DMS53 (cell line): ENCODE results near the gene ELL2.

Experiments used
- DNase-seq: peaks from one replicate; lab custom pipeline; 2025; lab: John Stamatoyannopoulos, UW

Gene ELL2

GRCh38 chr5:95961617-95962474 lies at the start of gene ELL2:
ELL2 (minus strand) TSS chr5:95961851; CDS start chr5:95961721, 130 bp downstream.
- DNase-seq = peak; percentile 99

DNA sequence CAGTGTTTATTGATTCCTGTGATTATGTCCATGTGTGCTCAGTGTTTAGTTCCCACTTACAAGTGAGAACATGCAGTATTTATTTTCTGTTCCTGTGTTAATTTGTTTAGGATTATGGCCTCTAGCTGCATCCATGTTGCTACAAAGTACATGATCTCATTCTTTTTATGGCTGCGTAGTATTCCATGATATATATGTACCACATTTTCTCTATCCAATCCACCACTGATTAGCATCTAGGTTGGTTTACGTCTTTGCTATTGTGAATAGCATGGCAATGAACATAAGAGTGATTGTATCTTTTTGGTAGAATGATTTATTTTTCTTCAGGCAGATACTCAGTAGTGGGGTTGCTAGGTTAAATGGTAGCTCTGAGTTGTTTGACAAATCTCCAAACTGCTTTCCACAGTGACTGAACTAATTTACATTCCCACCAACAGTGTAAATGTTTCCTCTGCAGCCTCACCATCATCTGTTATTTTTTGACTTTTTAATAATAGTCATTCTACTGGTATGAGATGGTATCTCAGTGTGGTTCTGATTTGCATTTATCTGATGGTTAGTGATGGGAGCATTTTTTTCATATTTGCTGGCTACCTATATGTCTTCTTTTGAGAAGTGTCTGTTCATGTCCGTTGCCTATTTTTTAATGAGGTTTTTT lies 47.5 kb upstream of the ELL2 start:
- DNase-seq = no peak

- no peak for DNase-seq
These were observed 46.8 kb upstream of the ELL2 start for GRCh38 chr5:96008487-96008886.

DNA sequence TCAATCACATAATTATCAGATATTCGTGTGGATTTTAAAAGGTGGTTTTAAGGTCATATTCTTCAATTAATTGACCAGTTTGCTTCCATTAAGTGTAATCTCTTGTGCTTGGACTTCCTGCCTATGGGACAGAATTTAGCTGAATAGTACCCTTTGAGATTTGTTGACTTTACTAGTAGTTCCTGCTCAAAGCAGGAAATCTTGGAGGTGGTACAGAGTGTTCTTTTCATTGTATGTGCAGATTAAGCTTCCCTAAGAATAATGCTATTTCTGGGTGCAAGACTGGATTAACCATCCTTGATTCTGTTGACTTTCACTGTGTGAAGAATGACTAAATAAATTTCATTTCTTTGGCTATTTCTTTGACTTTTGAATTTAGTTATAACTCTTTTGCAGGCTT lies 45.4 kb upstream of the ELL2 start:
- DNase-seq = no peak

GRCh38 chr5:96006291-96006690 lies 44.6 kb upstream of the ELL2 start:
- DNase-seq = no peak

DNA sequence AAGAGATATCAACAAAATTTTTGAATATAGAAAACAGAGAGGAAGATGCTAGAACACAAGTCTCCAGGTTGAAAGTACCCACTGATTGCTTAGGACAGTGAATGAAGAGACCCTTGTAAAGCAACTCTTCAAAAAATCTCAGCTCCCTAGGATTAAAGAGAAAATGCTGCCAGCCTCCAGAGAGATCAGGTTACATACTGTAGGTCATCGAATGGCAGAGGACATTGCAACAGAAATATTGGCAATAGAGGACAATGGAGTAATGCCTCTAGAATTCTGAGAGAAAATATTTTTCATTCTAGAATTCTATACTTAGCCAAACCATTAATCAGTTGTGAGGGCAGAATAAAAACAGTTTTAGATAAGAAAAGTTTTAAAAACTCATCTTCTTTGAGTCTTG lies 43.1 kb upstream of the ELL2 start:
- DNase-seq = peak; percentile 7

GRCh38 chr5:96004087-96004486 lies 42.4 kb upstream of the ELL2 start:
- no peak for DNase-seq

GRCh38 chr5:96001262-96001661 lies 39.6 kb upstream of the ELL2 start:
- no peak for DNase-seq

DNA sequence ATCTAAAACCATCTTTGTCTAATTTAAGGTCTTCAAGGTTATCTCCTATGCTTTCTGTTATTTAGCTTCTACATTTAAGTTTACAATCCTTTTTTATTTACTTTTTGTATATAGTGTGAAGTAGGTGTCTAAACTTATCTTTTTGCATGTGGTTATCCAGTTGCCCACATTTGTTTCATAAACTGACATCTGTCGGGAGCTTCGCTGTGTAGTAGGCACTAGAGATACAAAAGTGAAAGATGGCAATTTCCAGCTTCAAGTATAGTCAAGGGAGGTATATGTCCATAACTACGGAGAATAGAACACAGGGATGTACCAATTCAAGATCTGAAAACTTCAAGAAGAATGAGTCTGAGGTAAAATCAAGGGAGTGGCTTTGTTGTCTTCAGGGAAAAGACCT lies 38.7 kb upstream of the ELL2 start:
- no peak for DNase-seq

- peak; percentile 34 for DNase-seq
These were observed 35.5 kb upstream of the ELL2 start for GRCh38 chr5:95996904-95997723.

GRCh38 chr5:95995962-95996489 lies 34.4 kb upstream of the ELL2 start:
- DNase-seq = no peak

DNA sequence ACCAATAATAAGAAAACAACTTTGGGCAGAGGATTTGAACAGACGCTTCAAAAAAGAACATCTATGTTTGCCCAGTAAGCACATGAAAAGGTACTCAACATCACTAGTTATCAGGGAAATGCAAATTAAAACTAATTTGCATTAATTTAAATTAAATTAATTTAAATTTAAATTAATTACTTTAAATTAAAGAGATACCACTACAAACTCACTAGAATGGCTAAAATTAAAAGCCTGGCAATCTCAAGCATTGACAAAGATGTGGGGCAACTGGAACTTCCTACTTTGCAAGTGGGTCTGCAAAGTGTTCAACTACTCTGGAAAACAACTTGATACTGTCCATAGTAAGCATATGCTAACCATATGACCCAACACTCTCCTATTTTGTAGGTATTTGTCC lies 32.1 kb upstream of the ELL2 start:
- no peak for DNase-seq

DNA sequence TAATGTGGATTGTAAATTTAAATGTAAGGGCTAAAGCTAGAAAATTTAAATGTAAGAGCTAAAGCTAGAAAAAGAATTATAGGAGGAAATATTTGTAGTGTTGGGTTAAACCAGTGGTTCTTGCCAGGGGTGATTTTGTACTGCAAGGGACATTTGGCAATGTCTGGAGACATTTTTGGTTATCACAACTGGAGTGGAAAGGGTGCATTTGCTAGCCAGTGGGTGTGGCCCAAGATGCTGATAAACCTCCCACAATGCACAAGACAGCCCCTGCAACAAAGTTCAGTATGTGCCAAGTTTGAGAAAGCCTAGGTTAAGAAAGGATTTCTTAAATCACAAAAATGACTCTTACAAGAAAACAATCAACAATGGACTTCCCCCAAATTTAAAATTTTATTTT lies 31.6 kb upstream of the ELL2 start:
- DNase-seq = no peak

- no peak for DNase-seq
These were observed 27.8 kb upstream of the ELL2 start for GRCh38 chr5:95989283-95990048.

DNA sequence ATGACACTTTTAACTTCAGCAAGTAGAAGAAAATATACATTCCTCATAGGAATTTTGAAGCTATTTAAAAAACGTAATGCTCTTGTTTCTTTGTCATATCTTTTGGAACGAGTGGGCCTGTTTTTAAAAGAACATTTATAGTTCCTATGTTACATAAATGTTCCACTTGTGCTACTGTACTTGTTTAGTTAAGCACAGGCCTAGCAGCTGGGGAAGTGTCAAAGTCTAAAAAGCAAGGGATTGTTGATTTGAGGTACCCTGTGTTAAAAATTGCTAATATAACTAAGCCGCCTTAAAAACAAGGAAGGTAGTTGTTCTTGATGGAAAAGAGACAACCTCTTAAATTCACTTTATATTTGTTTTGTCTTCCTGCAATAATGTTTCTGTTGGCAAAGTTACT lies 27.2 kb upstream of the ELL2 start:
- DNase-seq = no peak

DNA sequence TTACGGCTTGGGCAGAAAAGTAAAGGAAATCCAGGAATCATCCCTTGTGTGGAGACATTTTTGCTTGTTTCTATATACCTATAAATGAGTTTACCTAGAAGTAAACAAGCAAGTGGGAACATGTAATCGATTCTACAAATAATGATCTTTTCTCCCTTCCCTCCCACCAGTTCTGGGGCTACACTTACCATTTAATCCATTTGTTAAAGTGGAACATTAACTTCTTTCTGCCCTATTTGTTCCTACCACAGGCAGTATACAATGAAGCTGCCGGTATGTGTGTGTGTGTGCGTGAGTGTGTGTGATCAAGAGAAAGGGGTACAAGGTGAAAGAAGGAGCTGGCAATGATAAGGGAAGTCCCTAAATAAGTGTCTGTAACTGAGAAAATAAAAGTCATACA lies 26.4 kb upstream of the ELL2 start:
- DNase-seq = no peak

GRCh38 chr5:95986937-95987520 lies 25.4 kb upstream of the ELL2 start:
- DNase-seq = peak; percentile 66

DNA sequence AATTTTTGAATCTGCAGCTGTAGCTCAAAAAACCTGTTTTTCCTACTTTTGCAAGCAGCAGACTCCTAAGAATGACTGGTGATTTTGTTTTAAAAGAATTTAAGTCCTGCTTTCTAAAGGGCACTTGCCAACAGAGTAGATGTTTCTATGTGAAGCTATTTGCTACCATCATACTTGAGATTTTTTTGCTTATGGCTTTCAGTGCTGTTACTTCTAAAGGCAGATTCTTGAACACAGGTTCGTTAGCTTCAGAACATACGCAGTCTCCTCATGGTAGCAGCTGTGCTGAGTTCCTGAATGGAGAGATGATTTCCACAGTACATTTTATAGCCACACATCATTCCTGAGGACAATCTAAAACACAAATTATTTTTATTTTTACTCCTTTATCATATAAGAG lies 24.4 kb upstream of the ELL2 start:
- no peak for DNase-seq

- no peak for DNase-seq
These were observed 23.6 kb upstream of the ELL2 start for GRCh38 chr5:95985249-95985648.

DNA sequence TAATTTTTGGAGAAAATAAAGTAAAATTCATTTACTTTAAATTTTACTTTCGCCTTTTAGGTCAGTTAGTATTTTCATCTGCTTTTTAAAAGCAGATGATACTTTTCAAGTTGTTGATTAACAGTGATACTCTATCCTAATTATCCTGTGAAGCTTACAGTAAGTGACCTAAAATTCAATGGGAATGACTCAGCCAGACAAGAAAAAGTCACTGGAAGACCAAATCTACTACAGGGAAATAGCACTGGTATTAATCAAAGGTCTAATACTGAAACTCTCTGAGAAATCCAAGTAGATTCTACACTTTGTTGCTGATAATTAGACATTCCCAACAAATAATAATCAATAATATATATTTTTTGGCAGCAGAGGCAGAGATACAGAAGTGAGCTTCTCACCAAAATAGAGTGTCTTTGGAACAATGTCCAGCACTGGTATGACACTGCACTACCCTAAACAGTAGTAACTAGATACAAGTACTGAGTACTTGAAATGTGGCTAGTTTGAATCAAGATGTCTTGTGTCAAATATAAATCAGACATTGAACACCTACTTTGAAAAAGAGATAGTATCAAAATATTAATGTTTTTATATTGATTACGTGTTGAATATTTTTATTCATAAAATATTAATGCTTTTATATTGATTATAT lies 22.8 kb upstream of the ELL2 start:
- peak; percentile 14 for DNase-seq

DNA sequence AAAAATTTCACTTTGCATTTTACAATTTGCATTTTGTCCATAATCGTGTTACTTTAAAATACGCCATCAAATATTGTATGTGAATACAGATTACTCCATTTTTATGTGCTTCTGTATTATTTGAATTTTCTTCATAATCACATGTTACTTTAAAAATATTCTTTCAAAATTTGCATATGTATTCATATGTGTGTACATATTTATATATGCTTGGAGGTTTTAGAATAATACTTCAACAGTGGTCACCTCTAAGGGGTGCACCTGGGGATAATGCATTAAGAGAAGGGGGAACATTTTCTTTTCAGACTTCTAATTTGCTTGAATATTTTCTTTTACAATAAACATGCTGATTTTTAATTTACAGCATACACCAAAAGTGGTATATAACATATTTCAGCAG lies 21.9 kb upstream of the ELL2 start:
- DNase-seq = no peak
